Measurements from ENCODE around the gene TRUB1.

DNA sequence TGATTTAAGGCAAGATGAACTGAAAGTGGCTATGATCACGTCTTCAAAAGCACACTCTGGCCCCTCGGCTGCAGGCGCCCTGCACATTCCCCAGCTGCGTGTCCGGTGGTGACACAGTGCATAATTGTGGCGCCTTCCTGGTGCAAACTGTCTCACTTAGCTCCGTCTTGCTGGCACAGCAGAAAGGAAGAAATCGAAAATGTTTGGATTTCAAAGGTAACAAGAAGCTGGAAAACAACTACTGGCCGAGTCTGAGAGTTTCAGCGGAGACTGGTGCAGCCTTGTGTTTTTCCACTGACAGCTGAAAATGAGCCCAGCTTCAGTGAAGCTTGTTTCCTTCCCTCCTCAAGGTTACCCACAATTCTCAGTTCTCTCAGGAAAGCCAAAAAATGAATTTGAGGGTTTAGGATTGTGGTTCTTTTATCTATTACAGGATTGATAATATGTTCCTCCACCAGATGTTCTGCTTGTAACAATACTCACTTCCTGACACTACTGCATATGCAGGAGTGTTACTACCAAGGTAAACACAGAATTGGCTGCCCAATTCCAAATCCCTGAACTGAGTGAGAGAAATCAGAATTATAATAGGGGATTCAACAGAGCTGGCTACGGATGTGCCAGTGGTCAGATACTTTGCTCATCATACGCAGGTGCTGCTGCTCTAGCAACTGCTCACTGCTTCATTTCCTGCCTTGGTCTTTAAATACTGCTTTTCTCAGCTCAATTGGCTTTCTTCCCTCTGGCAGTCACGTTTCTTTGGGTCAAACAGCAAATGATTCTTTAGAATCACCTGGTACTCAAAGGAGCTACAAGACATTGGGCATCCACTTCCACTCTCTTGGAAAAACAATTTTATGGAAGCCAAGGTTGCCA, 63.7 kb downstream of the TRUB1 start:
- TF ChIP-seq, protein P1, sequence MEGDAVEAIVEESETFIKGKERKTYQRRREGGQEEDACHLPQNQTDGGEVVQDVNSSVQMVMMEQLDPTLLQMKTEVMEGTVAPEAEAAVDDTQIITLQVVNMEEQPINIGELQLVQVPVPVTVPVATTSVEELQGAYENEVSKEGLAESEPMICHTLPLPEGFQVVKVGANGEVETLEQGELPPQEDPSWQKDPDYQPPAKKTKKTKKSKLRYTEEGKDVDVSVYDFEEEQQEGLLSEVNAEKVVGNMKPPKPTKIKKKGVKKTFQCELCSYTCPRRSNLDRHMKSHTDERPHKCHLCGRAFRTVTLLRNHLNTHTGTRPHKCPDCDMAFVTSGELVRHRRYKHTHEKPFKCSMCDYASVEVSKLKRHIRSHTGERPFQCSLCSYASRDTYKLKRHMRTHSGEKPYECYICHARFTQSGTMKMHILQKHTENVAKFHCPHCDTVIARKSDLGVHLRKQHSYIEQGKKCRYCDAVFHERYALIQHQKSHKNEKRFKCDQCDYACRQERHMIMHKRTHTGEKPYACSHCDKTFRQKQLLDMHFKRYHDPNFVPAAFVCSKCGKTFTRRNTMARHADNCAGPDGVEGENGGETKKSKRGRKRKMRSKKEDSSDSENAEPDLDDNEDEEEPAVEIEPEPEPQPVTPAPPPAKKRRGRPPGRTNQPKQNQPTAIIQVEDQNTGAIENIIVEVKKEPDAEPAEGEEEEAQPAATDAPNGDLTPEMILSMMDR (conservative IDR thresholded peaks at IDR 0.05; ENCODE audit: low read depth, low read length) = no peak
- no peak for TF ChIP-seq EZH2 (IDR thresholded peaks at IDR 0.05; ENCODE audit: borderline replicate concordance, low read depth, low read length, poor library complexity, severe bottlenecking)

Data from A673 (cell line).